Ectodermal cell (in vitro differentiated cells): Measurements from ENCODE around the gene SHC2.

Experiments used
- H3K27ac ChIP-seq: 2 replicates; pipeline ENCODE4 v1.7.0; 2013; ENCODE audit warnings: mild to moderate bottlenecking, low read depth, low read length; ENCODE audit not compliant: insufficient read depth, poor library complexity, severe bottlenecking
- H3K27me3 ChIP-seq: 2 replicates; pipeline ENCODE4 v1.7.0; 2013; ENCODE audit warnings: mild to moderate bottlenecking, low read length; ENCODE audit not compliant: insufficient read depth, control insufficient read depth, poor library complexity, severe bottlenecking
- H3K36me3 ChIP-seq: one replicate; pipeline ENCODE4 v1.7.0; 2013; ENCODE audit warnings: low read length; ENCODE audit not compliant: control insufficient read depth, insufficient read depth
- H3K4me1 ChIP-seq: one replicate; pipeline ENCODE4 v1.7.0; 2013; ENCODE audit warnings: low read length; ENCODE audit not compliant: control insufficient read depth, insufficient read depth
- H3K4me3 ChIP-seq: 2 replicates; pipeline ENCODE4 v1.7.0; 2013; ENCODE audit warnings: low read depth, low read length, control low read depth; ENCODE audit not compliant: insufficient read depth
- H3K9me3 ChIP-seq: 2 replicates; pipeline ENCODE4 v1.7.0; 2013; ENCODE audit warnings: mild to moderate bottlenecking, low read length, moderate library complexity; ENCODE audit not compliant: control insufficient read depth
- WGBS, 2 experiments: methylation state at CpG; one replicate each; pipeline ENCODE4 v1.1.7; 2013; ENCODE audit warnings: missing lambda C conversion rate in 2 of 2; 5-methylcytosine and 5-hydroxymethylcytosine counted together

Gene SHC2

DNA sequence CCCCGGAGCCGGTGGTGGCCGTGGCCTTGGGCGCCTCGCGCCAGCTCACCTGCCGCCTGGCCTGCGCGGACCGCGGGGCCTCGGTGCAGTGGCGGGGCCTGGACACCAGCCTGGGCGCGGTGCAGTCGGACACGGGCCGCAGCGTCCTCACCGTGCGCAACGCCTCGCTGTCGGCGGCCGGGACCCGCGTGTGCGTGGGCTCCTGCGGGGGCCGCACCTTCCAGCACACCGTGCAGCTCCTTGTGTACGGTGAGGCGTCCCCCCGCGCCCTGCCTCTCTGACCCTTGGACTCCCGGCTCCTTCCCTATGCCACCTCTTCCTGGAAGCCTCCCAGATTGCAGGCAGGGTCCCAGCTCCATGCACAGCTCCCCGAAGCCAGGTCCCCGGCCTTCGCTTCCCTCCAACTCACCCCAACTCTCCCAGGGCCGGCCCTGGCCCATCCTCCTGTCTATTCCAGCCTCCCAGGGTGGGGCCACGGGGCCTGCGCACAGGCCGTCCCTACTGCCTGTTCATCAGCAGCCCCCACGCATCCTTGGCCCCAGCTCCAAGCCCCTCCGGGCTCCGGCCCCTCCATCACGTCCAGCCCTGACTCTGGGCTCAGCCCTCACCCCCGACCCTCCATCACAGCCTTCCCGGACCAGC is 37.2 kb upstream of the SHC2 start:
- H3K27me3 ChIP-seq: peaks cover 53% of the 10 kb centered on the region
- H3K4me1 ChIP-seq: peaks cover 6% of the 10 kb centered on the region
- H3K4me3 ChIP-seq: peak overlapping the region; percentile 18
- WGBS, 2 experiments: 16 to 17% methylated on average over 50 of the region's 50 CpGs
- no peaks in the 10 kb centered on the region for H3K9me3 ChIP-seq
- H3K36me3 ChIP-seq: no peaks in the 10 kb centered on the region
- no peak overlapping the region for H3K27ac ChIP-seq

DNA sequence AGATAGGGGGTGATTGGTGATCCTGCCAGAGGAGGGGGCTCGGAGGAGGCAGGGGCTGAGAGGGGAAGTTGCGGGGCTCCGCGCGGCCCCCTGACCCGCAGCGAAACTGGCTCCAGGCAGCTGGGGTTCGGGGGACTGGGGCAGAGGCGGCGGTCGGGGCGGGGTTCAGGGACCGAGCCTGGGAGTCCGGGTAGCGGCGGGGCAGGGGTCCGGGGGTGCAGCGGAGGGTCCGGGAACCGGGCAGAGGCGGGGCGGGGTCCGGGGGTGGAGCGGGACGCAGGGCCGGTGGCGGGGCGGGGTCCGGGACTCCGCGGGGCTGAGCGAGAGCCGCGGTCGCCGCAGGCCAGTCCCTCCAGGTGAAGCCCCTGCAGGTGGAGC is 36.6 kb upstream of the SHC2 start:
- 1 to 2% methylated on average over 36 of the region's 36 CpGs for WGBS, 2 experiments
- no peak overlapping the region for H3K27ac ChIP-seq

DNA sequence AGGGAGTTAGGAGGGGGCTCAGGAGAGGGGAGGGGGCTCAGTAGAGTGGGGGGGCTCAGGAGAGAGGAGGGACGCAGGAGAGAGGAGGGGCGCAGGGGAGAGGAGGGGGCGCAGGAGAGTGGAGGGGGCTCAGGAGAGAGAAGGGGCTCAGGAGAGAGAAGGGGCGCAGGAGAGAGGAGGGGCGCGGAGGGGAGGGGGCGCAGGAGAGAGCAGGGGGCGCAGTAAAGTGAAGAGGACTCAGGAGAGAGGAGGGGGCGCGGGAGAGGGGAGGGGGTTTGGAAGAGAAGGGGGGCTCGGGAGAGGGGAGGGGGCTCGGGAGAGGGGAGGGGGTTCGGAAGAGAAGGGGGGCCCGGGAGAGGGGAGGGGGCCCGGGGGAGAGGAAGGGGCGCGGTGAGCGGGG is 36.2 kb upstream of the SHC2 start:
- H3K27me3 ChIP-seq: peaks cover 53% of the 10 kb centered on the region
- H3K36me3 ChIP-seq: no peaks in the 10 kb centered on the region
- H3K9me3 ChIP-seq: no peaks in the 10 kb centered on the region
- 16 to 17% methylated on average over 14 to 15 of the region's 18 CpGs for WGBS, 2 experiments
- no peak overlapping the region for H3K27ac ChIP-seq
- H3K4me1 ChIP-seq: peaks cover 6% of the 10 kb centered on the region
- H3K4me3 ChIP-seq: no peak overlapping the region

More for the DNA sequence above, 36.6 kb upstream of the SHC2 start:
- Histone ChIP-seq H3K36me3 (no peaks in the 10 kb centered on the region), H3K9me3 (no peaks in the 10 kb centered on the region), H3K27me3 (peaks cover 53% of the 10 kb centered on the region), H3K4me1 (peaks cover 6% of the 10 kb centered on the region), H3K4me3 (no peak overlapping the region)

DNA sequence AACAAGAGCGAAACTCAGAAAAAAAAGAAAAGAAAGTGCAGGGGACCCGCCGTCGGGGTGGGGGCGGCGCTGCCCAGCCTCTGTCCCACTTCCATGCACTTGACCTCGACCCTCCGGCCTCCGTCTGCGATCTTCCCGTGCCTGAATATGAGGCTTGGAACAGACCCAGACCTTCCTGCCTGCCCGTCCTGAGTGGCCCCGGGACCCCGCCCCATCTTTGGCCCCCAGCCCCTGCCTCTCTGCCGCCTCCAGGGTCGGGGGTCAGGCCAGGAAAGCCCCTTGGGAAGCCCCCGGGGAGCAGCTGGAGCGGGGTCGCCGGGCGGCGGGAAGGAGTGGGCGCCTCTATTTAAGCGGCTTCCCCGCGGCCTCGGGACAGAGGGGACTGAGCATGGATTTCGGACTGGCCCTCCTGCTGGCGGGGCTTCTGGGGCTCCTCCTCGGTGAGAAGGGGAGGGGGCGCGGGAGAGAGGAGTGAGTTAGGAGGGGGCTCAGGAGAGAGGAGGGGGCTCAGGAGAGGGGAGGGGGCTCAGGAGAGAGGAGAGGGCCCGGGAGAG is 35.4 kb upstream of the SHC2 start, which contains the start of gene MADCAM1:
Gene MADCAM1 (plus strand): TSS at position 375 of the 554 bp plus-strand sequence. CDS start 14 bp downstream, at position 389.
- Histone ChIP-seq H3K36me3 (no peaks in the 10 kb centered on the region), H3K4me1 (peaks cover 6% of the 10 kb centered on the region), H3K27ac (no peak within 1 kb of the TSS), H3K4me3 (no peak within 1 kb of the TSS), H3K27me3 (peaks cover 53% of the 10 kb centered on the region), H3K9me3 (no peaks in the 10 kb centered on the region)
- 42 to 44% methylated on average over 33 of the region's 33 CpGs for WGBS, 2 experiments

DNA sequence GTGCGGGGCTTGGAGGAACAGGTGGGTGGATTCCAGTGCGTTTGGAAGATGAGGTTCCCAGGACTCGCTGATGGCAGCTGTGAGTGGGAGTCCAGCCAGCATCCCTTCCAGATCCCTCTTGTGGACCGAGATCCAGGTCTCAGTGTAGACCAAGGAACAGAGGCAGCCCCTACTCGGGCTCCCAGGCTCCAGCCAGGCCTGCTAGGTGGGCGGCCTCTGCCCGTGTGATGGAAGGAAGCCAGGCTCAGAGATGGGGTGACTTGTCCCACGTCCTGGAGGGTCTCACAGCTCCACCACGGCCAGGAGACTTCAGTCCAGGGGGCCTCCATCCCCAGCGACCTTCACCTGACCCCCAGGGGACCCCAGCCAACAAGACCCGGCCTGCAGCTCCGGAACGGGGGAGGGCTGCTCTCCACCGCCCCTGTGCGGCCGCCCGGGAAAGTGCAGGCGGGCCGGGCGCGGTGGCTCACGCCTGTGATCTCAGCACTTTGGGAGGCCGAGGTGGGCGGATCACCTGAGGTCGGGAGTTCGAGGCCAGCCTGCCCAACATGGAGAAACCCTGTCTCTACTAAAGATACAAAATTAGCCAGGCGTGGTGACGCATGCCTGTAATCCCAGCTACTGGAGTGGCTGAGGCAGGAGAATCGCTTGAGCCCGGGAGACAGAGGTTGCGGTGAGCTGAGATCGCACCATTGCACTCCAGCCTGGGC is 34.7 kb upstream of the SHC2 start:
- Histone ChIP-seq H3K4me3 (no peak overlapping the region), H3K27ac (no peak overlapping the region), H3K36me3 (no peaks in the 10 kb centered on the region), H3K9me3 (no peaks in the 10 kb centered on the region), H3K27me3 (peaks cover 51% of the 10 kb centered on the region), H3K4me1 (peaks cover 6% of the 10 kb centered on the region)
- 44 to 45% methylated on average over 32 of the region's 32 CpGs for WGBS, 2 experiments

DNA sequence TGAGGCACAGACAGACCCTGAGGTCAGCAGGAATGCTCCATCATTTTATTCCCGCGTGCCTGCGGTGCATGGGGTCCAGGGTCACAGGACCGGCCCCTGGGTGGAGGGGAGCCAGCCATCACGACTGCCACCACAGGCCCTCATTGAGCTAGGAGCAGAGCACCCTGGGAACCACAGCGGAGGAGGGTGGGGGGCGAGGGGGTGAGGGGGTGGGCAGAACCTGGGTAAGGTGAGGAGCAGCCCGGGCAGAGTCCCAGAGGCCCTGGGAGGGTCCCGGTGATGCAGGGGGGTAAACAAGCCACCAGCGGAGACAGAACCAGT is 34.2 kb upstream of the SHC2 start:
- 81 to 84% methylated on average over 10 of the region's 10 CpGs for WGBS, 2 experiments

DNA sequence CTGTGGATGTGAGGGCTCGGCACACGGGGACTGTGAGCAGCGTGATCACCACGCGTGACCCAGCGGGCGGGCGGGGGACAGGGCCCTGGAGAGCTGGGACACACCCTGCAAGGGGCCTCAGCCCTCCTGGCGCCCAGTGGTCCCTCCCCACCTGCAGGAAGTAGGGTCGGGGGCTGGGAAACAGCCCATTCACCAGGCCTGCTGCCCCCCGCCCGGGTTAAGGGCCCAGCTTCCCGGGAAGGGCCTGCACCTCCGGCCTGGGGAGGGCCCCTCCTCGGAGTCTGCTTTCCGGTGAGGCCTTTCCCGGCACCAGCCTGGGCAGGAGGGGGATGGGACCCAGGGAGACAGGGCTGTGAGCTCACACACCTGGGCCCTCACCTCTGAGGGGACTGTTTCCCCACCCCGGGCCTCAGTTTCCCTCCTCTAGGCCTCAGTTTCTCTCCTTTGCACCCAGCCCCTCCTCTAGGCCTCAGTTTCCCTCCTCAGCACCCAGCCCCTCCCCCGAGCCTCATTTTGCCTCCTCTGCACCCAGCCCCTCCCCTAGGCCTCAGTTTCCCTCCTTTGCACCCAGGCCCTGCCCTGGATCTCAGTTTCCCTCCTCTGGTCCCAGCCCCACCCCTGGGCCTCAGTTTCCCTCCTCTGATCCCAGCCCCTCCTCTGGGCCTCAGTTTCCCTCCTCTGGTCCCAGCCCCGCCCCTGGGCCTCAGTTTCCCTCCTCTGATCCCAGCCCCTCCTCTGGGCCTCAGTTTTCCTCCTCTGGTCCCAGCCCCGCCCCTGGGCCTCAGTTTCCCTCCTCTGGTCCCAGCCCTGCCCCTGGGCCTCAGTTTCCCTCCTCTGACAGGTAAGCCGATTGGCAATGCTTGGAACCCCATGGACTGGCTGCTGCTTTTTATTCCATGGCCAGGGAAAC is 33.6 kb upstream of the SHC2 start:
- no peaks in the 10 kb centered on the region for H3K9me3 ChIP-seq
- 79 to 80% methylated on average over 22 of the region's 22 CpGs for WGBS, 2 experiments

More for the DNA sequence above, 34.2 kb upstream of the SHC2 start:
- H3K27me3 ChIP-seq: peaks cover 47% of the 10 kb centered on the region
- H3K27ac ChIP-seq: no peak overlapping the region
- no peaks in the 10 kb centered on the region for H3K36me3 ChIP-seq
- peaks cover 6% of the 10 kb centered on the region for H3K4me1 ChIP-seq
- H3K4me3 ChIP-seq: no peak overlapping the region
- no peaks in the 10 kb centered on the region for H3K9me3 ChIP-seq

DNA sequence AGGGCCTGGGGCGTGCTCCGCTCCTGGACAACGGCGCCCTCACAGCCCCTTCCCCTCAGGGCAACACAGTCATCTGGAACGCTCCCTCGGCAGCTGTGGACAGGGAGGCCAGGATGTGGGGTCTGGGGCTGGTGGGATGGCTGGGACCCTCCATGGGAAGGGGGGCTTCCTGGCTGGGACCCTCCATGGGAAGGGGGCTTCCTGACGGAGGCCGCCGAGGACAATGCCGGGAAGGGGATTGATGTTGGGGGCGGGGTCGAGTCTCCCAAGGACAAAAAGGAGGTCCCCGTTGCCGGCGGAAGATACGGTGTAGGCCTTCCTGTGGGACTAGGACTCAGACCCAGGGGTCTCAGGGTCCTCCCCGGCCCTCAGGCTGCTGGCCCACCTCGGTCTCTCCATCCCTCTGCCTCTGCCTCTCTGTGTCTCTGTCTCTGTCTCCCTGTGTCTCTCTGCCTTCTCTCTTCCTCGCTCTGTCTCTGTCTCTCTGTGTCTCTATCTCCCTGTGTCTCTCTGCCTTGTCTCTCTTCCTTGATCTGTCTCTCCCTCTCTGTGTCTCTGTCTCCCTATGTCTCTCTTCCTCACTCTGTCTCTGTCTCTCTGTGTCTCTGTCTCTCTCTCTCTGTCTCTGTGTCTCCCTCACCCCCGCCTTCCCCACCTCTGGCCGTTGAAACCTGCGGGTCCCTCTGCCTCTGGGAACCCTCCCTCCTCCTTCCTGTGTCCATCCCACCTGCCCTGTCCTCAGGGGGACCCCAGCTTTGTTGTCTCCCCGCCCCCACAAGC is 32.7 kb upstream of the SHC2 start:
- WGBS, 2 experiments: 90% methylated on average over 23 of the region's 23 CpGs

More for the DNA sequence above, 33.6 kb upstream of the SHC2 start:
- H3K27me3 ChIP-seq: peaks cover 41% of the 10 kb centered on the region
- H3K4me3 ChIP-seq: no peak overlapping the region
- H3K36me3 ChIP-seq: no peaks in the 10 kb centered on the region
- H3K27ac ChIP-seq: no peak overlapping the region
- H3K4me1 ChIP-seq: peaks cover 6% of the 10 kb centered on the region

DNA sequence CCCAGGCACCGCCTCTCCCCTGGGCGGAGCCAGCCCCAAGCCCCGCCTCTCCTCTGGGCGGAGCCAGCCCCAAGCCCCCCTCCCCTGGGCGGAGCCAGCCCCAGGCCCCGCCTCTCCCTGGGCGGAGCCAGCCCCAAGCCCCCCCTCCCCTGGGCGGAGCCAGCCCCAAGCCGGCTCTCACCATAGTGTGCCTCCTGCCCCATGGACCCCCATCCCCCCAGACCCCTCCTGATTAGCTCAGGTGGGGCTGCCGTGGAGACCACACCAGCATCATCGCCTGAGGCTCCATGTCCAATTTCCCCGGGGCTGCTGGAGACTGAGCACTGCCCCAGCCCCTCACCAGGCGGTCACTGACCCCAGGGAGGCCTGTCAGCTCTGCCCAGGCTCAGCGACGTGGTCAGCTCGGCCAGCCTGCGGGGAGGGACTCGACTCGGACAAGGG is 31.3 kb upstream of the SHC2 start:
- no peaks in the 10 kb centered on the region for H3K9me3 ChIP-seq
- H3K27ac ChIP-seq: no peak overlapping the region
- peaks cover 18% of the 10 kb centered on the region for H3K27me3 ChIP-seq
- H3K4me1 ChIP-seq: no peaks in the 10 kb centered on the region
- no peaks in the 10 kb centered on the region for H3K36me3 ChIP-seq
- WGBS, 2 experiments: 79 to 82% methylated on average over 17 to 19 of the region's 19 CpGs
- no peak overlapping the region for H3K4me3 ChIP-seq

More for the DNA sequence above, 32.7 kb upstream of the SHC2 start:
- H3K4me3 ChIP-seq: no peak overlapping the region
- H3K27ac ChIP-seq: no peak overlapping the region
- no peaks in the 10 kb centered on the region for H3K9me3 ChIP-seq
- H3K4me1 ChIP-seq: peaks cover 6% of the 10 kb centered on the region
- no peaks in the 10 kb centered on the region for H3K36me3 ChIP-seq
- H3K27me3 ChIP-seq: peaks cover 33% of the 10 kb centered on the region
